ENCODE measurements around the gene MTFMT.

MTFMT gene

GRCh38 chr15:65060641-65061397 is 31.4 kb upstream of the MTFMT start:
- H3K27ac ChIP-seq: no peak overlapping the region
- DNase-seq (ENCODE audit: low spot score): no peak
- ChIA-PET POLR2A (ENCODE audit: low non-redundant PET) (interaction anchor here (0.5 kb wide), 1 partner anchor 9 kb away, joined by 3 read pairs; no protein-coding TSS in a partner anchor), CTCF (no interaction called here)
- TF ChIP-seq CTCF (conservative IDR thresholded peaks at IDR 0.05; ENCODE audit: low read depth): no peak

GRCh38 chr15:65059931-65060596 is 30.6 kb upstream of the MTFMT start:
- no peak for TF ChIP-seq CTCF (conservative IDR thresholded peaks at IDR 0.05; ENCODE audit: low read depth)
- DNase-seq (ENCODE audit: low spot score): no peak
- no peak overlapping the region for H3K27ac ChIP-seq
- POLR2A ChIA-PET (ENCODE audit: low non-redundant PET): no interaction called here
- CTCF ChIA-PET: no interaction called here

GRCh38 chr15:65059369-65059750 is 29.9 kb upstream of the MTFMT start:
- no peak for TF ChIP-seq CTCF (conservative IDR thresholded peaks at IDR 0.05; ENCODE audit: low read depth)
- CTCF ChIA-PET: no interaction called here
- POLR2A ChIA-PET (ENCODE audit: low non-redundant PET): no interaction called here
- no peak overlapping the region for H3K27ac ChIP-seq
- no peak for DNase-seq (ENCODE audit: low spot score)

- TF ChIP-seq CTCF (conservative IDR thresholded peaks at IDR 0.05; ENCODE audit: low read depth): no peak
- H3K27ac ChIP-seq: no peak overlapping the region
- CTCF ChIA-PET: no interaction called here
- no peak for DNase-seq (ENCODE audit: low spot score)
- POLR2A ChIA-PET (ENCODE audit: low non-redundant PET): no interaction called here
These were observed 29.2 kb upstream of the MTFMT start for GRCh38 chr15:65058394-65059368.

GRCh38 chr15:65057549-65057940 is 28.1 kb upstream of the MTFMT start:
- no peak overlapping the region for H3K27ac ChIP-seq
- ChIA-PET POLR2A (ENCODE audit: low non-redundant PET) (no interaction called here), CTCF (no interaction called here)
- DNase-seq (ENCODE audit: low spot score): no peak
- TF ChIP-seq CTCF (conservative IDR thresholded peaks at IDR 0.05; ENCODE audit: low read depth): no peak

GRCh38 chr15:65056868-65057548 is 27.6 kb upstream of the MTFMT start:
- ChIA-PET POLR2A (ENCODE audit: low non-redundant PET) (no interaction called here), CTCF (no interaction called here)
- H3K27ac ChIP-seq: no peak overlapping the region
- peak; percentile 25 for DNase-seq (ENCODE audit: low spot score)
- TF ChIP-seq CTCF (conservative IDR thresholded peaks at IDR 0.05; ENCODE audit: low read depth): no peak
